Fibroblast of the conjunctiva (primary cell): Measurements from ENCODE around the gene DYNC2H1.

Source experiments
- DNase-seq: peaks from one replicate; pipeline ENCODE4 v3.0.0-alpha.2; 2010; ENCODE audit warnings: low read depth

DYNC2H1 gene

DNA sequence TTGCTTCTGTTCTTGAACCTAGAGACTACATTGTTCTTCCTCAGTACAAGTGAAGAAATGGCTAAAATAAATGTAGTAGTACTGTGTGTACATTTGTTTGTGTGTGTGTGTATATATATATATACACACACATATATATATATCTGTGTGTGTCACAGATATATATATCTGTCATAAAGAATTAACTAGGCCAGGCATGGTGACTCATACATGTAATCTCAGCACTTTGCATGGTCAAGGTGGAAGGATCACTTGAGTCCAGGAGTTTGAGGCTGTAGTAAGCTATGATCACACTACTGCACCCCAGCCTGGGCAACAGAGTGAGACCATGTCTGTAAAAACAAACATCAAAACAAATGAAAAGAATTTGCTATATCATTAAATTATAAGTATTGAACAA, 164.8 kb downstream of the DYNC2H1 start:
- DNase-seq, result no peak

DNA sequence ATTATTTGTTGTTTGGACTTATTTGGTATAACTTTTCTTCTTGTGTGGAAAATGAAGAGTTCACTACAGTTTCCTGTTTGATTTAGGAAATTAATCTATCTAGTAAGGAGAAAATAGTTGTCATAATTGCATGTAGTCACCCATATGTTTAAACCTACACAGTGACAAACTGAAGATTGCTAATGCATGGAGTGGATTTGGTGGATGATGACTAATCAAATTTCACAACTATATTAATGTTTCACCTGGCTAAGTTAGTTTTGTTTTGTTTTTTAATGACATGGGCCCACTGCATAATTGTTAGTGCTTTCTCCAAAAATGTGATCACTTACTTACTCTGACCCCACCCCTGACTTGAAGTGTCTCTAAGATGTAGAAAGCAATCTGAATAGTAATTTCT, 170.6 kb downstream of the DYNC2H1 start:
- DNase-seq, result no peak

- DNase-seq, result no peak
Observed at GRCh38 chr11:103281301-103281700, 172.1 kb downstream of the DYNC2H1 start.

GRCh38 chr11:103284260-103284659, 175.0 kb downstream of the DYNC2H1 start:
- DNase-seq, result no peak

- no peak for DNase-seq
Observed at GRCh38 chr11:103294516-103294915, 185.3 kb downstream of the DYNC2H1 start.

- no peak for DNase-seq
Observed at GRCh38 chr11:103295704-103296103, 186.5 kb downstream of the DYNC2H1 start.

- DNase-seq, result no peak
Observed at GRCh38 chr11:103297900-103298299, 188.7 kb downstream of the DYNC2H1 start.

DNA sequence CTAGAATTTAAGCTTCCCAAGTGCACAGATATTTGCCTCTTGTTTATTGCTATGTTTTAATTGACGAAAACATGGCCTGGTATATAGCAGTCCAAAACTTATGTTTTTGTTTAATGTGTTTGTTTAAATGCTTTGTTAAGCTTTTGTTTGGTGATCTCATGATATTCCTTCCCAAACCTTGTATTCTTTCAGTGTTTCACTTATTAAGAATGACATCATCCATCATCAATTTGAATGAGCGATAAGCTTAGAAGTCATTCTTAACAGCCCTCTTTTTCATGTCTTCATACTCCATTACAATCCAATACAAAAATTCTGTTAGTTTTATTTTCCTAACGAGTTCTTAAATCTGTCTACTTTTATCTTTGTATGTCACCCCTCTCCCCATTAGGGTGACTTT, 206.0 kb downstream of the DYNC2H1 start:
- DNase-seq, result no peak

- DNase-seq, result no peak
Observed at GRCh38 chr11:103317118-103317517, 207.9 kb downstream of the DYNC2H1 start.

DNA sequence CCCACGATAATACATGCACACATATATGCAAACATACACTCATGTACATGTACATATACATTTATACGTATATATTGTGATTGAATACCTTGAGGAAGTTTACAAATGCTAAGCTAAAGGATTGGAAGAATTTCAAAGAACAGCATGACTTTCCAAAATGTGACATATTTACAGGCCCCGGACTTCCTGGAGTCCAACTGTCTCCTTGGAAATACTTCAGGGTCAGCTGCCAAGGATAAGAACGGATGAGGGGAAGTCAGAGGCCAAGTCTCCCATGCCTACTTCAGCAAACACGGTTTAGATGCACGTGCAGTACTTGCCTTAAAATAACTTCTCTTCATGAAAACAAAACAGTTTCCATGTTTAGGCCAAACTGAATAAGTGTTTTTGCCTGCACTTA, 213.6 kb downstream of the DYNC2H1 start:
- DNase-seq, result no peak

DNA sequence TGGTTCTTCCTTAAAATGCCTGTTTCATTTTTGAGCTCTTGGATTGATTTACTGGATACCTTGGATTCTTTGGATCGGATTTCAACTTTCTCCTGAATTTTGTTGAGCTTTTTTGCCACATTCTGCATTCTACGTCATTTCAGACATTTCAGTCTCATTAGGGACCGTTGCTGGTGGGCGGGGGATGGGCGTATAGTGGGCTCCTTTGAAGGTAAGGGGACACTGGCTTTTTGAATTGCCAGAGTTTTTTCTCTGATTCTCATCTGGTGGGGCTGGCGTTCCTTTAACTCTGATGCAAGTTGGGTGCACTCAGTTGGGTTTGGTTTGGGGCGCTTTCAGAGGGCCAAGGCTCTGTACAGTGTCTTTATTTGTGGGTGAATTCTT, 216.5 kb downstream of the DYNC2H1 start:
- no peak for DNase-seq

- DNase-seq, result peak; percentile 71
Observed at GRCh38 chr11:103326070-103326794, 217.0 kb downstream of the DYNC2H1 start.

DNA sequence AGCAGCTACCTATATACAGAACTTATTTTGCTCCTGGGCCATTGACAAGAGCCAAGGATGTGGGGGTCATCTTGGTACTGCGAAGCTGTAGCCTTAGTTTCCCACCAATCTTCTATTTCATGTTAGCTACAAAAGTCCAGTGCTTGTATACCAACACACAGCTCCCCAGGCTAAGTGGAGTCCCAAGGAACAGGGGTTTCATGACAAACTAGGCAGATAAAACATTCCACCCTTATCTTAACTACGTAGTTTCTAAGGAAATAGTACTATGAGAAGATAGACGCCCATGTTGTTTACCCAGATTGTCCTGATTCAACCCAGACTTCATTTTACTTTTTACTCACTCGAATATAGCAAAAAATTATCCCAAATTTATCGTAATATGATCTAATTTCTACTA, 218.5 kb downstream of the DYNC2H1 start:
- DNase-seq, result no peak

DNA sequence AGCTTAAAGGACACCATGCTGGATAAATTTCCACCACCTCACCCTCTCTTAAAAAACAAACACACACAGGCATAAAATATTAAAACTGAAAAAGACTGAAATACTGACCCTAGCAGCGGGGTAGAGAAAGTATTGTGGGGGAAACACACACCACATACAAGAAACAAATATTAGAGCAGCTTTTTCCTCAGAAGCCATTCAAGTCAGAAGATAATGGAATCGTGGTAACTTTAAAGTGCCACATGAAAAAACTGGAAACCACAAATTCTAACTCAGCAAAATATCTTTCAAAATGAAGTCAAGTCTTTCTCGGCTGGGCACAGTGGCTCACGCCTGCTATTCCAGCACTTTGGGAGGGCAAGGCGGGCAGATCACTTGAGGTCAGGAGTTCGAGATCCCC, 223.2 kb downstream of the DYNC2H1 start:
- no peak for DNase-seq

- no peak for DNase-seq
Observed at GRCh38 chr11:103338621-103339484, 229.6 kb downstream of the DYNC2H1 start.

DNA sequence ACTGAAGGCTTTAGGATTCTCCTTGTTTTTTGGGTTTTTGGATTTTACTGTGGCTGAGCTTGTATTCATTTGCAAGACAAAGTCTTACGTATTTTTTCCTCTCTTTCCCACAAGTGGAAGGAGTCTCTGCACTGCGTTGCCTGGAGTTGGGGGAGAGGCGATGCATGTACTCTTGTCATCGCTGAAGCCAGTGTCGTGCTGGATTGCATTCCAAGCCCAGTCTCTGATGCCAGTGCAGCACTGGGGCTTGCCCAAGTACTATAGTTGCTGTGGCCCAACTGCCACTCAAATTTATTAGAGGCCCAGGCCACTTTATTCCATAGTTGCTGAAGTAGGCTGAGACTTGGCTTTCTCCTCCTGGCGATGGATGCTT, 230.2 kb downstream of the DYNC2H1 start:
- no peak for DNase-seq

GRCh38 chr11:103340956-103341355, 231.7 kb downstream of the DYNC2H1 start:
- DNase-seq, result no peak

GRCh38 chr11:103344886-103345285, 235.7 kb downstream of the DYNC2H1 start:
- DNase-seq, result no peak

DNA sequence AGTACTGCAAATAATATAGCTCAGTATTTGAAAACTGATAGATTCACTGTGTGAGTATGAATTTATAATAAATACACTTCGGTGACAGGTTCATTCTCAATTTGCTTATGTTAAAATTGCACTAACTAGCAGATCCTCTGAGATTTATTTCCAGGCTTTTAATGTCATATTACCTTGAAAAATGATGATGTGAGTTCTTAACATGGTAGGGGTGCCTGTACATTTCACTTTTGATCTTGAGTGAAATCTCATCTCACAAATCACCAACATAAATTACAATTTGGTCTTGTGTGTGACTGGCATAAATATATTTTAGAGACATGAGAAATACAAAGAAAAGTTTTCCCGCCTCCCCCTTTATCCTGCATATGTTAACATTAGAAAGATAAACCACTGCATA, 240.4 kb downstream of the DYNC2H1 start:
- DNase-seq, result no peak

DNA sequence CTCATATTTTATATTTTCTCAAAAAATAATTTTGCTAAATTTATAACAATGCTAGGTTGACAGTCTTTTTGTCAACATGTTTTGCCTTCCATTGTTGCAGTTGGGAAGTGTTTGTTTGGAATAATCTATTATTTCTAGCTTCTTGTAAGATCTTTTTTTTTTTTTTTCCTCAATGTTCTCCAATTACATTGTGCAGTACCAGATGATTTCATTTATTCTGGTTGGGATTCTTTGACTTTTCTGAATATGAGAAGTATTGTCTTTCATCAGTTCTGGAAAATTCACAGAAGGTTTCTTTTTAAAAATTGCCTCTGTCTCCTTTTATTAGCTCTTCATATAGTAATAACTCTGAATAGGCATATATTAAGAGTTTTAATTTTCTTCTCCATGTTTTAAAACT, 245.4 kb downstream of the DYNC2H1 start:
- no peak for DNase-seq

GRCh38 chr11:103358251-103358650, 249.0 kb downstream of the DYNC2H1 start:
- no peak for DNase-seq

GRCh38 chr11:103359216-103359615, 250.0 kb downstream of the DYNC2H1 start:
- DNase-seq, result no peak

DNA sequence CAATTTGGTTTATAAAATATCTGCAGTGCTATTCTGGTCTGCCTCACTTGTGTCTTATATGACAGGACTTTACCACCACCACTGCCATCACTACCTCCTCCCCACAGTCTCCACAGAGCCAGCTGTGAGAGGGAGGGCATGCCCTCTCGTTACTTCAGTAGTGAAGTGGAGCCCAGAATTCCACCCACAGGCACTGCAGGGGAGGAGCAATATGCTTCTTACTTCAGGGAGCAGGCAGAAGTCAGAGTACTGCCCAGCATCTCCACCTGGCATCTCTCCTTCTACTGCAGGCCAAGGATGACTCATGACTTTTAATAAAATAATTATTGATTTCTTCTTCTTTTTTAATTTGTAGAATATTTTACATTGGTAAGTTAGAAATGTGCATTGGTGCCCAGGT, 255.5 kb downstream of the DYNC2H1 start:
- no peak for DNase-seq

DNA sequence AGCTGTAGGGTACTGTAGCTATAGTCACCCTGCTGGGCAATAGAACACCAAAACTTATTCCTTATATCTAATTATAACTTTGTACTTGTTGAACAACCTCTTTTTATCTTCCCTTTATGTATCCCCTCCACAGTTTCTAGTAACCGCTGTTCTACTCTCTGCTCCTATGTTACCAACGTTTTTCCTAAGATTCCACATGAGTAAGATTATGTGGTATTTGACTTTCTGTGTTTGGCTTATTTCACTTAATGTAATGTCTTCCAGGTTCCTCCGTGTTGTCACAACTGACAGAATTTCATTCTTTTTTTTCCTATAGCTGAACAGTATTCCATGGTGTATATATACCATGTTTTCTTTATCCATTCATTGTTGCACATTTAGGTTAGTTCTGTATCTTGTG, 258.4 kb downstream of the DYNC2H1 start:
- DNase-seq, result no peak
